Brain microvascular endothelial cell (primary cell): ENCODE results near the gene STARD5.
A peak's percentile ranks its signal among the peaks of the same experiment; 100 is the strongest.

Experiments used
- DNase-seq: peaks from one replicate; pipeline ENCODE4 v3.0.0-alpha.2; 2020
- H3K27ac ChIP-seq: fragments of 250-450 bp; sonication (Bioruptor Pico); 2 replicates; pipeline ENCODE4 v1.5.1; 2020; ENCODE audit warnings: mild to moderate bottlenecking, moderate library complexity
- H3K27me3 ChIP-seq: fragments of 250-450 bp; sonication (Bioruptor Pico); replicated peaks from 2 replicates; pipeline ENCODE4 v1.5.1; 2020; ENCODE audit warnings: mild to moderate bottlenecking
- H3K36me3 ChIP-seq: fragments of 250-450 bp; sonication (Bioruptor Pico); replicated peaks from 2 replicates; pipeline ENCODE4 v1.5.1; 2020; ENCODE audit warnings: mild to moderate bottlenecking
- H3K4me3 ChIP-seq: 2 replicates; pipeline ENCODE4 v1.5.1; 2011; ENCODE audit warnings: low read depth, mild to moderate bottlenecking, control low read depth, low read length, moderate library complexity
- CTCF ChIP-seq: IDR thresholded peaks from 2 replicates; pipeline ENCODE4 v1.5.1; 2011; ENCODE audit warnings: low read depth, mild to moderate bottlenecking, moderate library complexity, low read length, control low read depth, inconsistent platforms; ENCODE audit errors: missing control alignments
- in situ Hi-C: cut with HindIII; loops from 2 replicates; pipeline ENCODE4 v1.10.0; 2017; ENCODE audit warnings: low sequenced_read_pairs, low pct_ligation_motif_present

Gene STARD5

GRCh38 chr15:81322676-81323253, 1.2 kb downstream of the STARD5 start:
- Histone ChIP-seq H3K4me3 (peak overlapping the region; percentile 26), H3K27ac (no peak overlapping the region)
- DNase-seq, result no peak

GRCh38 chr15:81321667-81322066, 2.3 kb downstream of the STARD5 start:
- Histone ChIP-seq H3K36me3 (peaks cover 5% of the 10 kb centered on the region), H3K4me3 (no peak overlapping the region), H3K27ac (no peak overlapping the region), H3K27me3 (no peaks in the 10 kb centered on the region)
- in situ Hi-C loops, result no loop called here
- TF ChIP-seq CTCF, result no peak
- DNase-seq, result no peak

More at GRCh38 chr15:81322676-81323253, 1.2 kb downstream of the STARD5 start:
- in situ Hi-C loops, result no loop called here
- no peak for TF ChIP-seq CTCF
- Histone ChIP-seq H3K27me3 (no peaks in the 10 kb centered on the region), H3K36me3 (peaks cover 5% of the 10 kb centered on the region)

GRCh38 chr15:81317642-81318017, 6.3 kb downstream of the STARD5 start:
- TF ChIP-seq CTCF, result no peak
- Histone ChIP-seq H3K27ac (no peak overlapping the region), H3K4me3 (no peak overlapping the region), H3K27me3 (no peaks in the 10 kb centered on the region), H3K36me3 (peaks cover 7% of the 10 kb centered on the region)
- in situ Hi-C loops, result no loop called here
- DNase-seq, result no peak

GRCh38 chr15:81316267-81316666, 7.7 kb downstream of the STARD5 start:
- TF ChIP-seq CTCF, result no peak
- Histone ChIP-seq H3K27ac (no peak overlapping the region), H3K4me3 (no peak overlapping the region), H3K27me3 (no peaks in the 10 kb centered on the region), H3K36me3 (peaks cover 7% of the 10 kb centered on the region)
- in situ Hi-C loops, result no loop called here
- DNase-seq, result no peak

GRCh38 chr15:81315452-81316175, 8.3 kb downstream of the STARD5 start:
- no peak for DNase-seq
- H3K27me3 ChIP-seq, result no peaks in the 10 kb centered on the region
- no peak for TF ChIP-seq CTCF
- peaks cover 7% of the 10 kb centered on the region for H3K36me3 ChIP-seq
- in situ Hi-C loops, result no loop called here
- H3K27ac ChIP-seq, result no peak overlapping the region
- H3K4me3 ChIP-seq, result no peak overlapping the region
